Amygdala (tissue), 56 donors: Measurements from ENCODE around the gene PLA2G4E.

ENCODE experiments used
- DNase-seq, 56 donors: peaks; one replicate each; lab custom pipeline; 2025; lab: John Stamatoyannopoulos, UW

PLA2G4E gene, protein sequence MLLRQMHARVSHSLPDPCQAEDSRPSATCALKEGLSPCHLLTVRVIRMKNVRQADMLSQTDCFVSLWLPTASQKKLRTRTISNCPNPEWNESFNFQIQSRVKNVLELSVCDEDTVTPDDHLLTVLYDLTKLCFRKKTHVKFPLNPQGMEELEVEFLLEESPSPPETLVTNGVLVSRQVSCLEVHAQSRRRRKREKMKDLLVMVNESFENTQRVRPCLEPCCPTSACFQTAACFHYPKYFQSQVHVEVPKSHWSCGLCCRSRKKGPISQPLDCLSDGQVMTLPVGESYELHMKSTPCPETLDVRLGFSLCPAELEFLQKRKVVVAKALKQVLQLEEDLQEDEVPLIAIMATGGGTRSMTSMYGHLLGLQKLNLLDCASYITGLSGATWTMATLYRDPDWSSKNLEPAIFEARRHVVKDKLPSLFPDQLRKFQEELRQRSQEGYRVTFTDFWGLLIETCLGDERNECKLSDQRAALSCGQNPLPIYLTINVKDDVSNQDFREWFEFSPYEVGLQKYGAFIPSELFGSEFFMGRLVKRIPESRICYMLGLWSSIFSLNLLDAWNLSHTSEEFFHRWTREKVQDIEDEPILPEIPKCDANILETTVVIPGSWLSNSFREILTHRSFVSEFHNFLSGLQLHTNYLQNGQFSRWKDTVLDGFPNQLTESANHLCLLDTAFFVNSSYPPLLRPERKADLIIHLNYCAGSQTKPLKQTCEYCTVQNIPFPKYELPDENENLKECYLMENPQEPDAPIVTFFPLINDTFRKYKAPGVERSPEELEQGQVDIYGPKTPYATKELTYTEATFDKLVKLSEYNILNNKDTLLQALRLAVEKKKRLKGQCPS

DNA sequence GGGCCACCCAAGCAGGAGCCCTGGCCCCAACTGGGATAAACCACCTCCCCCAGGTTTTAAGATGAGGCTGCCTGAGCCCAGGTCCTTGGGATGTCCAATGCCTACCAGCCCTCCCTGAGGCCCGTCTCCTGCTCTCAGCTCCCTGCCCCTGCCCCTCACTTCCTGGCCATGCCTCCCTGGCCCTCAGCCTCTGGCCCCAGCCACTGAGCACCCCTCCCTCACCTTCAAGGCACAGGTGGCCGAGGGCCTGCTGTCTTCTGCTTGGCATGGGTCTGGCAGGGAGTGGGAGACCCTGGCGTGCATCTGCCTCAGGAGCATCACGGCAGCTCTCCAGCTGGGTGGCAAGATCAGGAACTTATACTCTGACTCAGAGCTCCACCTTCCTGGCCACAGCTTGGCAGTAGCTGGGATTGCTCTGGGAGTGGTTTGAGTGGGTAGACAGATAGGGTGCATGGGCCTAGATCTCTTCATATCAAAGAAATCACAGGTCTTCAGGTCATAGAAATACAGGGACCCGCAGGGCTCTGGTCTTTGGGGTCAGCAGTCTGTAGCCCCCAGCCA is at the start of gene PLA2G4E:
Gene PLA2G4E (minus strand): TSS at position 330 of the 561 bp plus-strand sequence. CDS start 12 bp downstream, at position 318.
- no peak for DNase-seq

DNA sequence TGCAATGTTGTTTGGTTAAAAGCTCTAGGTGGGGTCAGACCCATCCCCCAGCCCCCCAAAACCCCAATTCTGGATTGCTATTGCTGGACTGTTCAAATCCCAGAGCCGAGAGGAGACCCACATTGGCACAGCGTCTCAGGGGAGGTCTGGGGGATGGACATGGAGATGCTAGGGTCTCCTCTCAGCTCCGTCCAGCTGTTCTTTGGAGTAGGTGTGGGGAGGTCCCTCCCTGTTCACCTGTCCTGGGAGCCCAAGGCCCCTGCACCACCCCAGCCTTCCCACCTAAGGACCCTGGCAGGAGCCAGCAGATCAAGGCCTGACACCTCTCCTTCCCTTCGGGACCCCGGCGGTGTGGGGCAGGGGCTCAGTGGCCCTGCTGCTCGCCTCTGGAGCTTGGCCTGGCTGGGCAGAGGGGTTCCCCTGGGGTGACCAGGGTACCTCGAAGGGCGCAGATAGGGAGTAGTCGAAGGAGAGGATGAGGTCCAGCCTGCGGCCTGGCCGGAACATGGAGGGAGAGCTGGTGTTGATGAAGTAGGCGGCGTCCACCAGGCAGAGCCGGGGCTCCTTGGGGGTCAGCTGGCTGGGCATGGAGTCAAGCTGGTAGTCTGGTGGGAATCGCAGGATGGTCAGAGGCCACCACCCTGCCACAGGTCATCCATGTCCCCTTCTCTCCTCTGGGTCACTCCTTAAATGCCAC is 49.6 kb upstream of the PLA2G4E start:
- no peak for DNase-seq

DNA sequence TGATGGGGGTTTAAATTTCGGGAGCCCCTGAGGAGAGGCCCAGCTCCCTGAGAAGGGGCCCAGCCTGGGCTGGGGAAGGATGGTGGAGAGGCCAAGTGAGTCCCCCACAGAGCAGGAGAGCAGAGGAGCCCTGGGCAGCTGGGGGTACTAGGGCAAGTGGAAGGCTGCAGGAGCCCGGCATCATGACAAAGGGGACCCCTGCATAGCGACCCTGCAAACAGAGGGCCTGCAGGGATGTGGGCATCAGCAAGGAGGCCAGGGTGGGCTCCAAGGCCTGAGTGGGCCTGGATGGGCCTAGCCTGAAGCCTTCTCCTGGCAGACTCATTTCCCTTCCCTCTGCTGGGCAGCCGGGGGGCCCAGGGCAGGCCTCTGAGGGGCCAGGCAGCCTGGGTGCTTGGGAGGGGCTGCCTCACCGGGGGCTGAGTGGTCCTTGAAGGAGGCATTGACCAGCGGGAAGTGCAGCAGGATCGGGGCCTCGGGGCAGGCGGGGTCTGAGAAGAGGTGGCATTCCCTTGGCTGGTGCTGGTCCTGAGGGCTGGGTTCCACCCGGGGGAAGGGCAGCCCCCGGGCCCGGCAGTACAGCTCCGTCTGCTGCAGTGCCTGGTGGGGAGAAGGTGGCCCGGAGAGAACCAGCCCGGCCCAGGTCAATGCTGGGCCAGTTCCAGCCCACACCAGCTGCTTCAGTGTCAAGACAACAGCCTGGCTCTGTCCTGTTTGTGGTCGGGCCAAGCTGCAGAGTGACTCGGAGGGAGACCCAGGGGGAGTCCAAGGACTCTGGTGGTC is 48.8 kb upstream of the PLA2G4E start:
- DNase-seq: no peak

DNA sequence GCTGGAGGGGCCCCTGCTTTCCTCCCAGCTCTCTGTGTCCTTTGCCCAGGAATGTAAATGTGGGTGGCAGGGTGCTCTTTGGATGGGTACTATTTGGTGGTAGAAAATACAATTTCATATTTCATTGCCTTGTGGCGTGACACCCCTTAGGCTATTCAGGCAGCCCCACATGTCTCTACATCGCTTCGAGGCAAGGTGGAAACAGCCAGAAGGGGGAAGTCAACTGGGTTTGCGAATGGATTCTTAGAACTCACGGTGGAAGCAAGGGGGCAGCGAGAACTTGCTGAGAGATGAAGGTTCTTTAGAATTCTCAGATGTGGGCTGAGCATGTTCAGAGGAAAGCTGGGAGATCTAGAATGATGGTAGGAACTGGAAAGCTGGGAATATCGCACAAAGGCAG is 48.2 kb upstream of the PLA2G4E start:
- no peak for DNase-seq

DNA sequence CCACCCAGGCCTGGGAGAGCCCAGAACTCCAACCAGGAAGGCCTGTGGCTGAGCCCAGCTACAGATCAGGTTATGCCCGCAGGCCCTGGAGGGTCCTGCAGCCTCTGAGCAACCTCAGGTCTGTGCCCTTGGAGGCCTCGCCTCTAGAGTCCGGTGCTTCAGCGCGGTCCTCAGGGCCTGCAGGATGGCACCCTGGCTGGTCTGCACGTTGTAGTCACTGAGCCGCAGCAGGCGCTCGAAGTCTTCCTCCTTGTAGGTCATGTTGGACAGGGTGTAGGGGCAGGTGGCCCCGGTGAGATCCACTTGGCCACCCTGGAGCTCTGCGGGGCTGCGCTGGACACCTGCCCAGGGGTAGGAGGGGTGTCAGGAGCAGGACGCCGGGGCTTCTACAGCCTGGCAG is 47.8 kb upstream of the PLA2G4E start:
- DNase-seq: no peak

DNA sequence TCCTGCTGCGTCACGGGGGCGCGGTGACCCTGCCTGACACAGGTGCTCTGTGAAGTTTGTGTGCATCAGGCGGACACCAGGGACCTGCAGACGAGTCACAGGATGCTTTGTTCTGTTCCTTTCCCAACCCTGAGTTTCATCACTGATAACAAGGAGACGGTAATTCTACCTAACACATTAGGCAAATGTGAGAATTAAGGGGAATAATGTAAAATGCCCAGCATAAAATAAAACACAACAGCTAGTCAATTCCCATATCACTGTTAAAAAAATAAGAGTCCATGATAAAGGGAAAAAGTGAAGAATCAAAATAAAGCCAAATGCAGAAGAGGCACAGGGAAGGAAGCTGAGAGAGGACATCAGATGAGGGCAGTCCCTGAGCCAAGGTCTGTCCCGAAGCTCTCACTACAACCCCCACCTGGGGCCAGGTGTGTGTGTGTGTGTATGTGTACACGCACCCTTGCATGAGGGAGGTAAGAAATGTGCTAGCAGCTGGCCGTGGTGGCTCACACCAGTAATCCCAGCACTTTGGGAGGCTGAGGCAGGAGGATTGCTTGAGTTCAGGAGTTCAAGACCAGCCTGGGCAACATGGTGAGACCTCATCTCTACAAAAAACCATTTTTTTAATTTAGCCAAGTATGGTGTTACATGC is 46.0 kb upstream of the PLA2G4E start:
- peak in 1 of 56 donors; percentile 9 for DNase-seq

DNA sequence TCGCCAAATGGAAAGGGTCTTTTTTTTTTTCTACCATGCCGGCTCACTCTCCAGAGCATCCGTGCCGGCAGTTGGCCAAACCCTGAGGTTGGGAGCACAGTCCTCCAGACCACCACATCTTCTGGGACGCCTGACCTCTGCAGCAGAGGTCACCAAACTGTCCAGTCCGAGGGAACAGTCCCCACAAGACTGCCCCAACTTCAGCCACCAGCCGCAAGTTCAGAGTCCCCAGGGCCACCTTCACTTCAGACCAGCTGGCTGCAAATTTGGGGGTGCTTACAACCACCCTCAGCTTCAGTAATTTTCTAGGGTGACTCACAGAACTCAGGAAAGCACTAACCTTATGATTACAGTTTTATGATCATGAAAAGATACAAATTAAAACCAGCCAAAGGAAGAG is 44.6 kb upstream of the PLA2G4E start:
- no peak for DNase-seq

DNA sequence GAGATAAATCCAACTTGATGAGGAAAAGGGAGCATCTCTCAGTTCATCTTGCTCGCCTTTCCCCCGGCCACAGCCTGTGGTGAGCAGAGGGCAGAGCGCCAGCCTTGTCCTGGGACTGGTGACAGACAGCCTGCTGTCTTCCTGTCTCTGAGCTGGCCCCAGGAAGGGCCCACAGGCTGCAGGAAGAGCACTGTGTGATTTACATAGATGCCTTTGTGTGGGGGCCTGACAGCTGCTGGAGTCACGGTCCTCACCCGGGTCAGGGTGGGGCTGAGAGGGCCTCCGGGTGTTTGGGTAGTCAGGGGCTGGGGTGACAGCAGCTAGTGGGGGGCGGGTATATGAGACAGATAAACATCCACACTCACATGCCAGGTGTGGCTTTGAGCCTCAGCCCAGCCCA is 44.2 kb upstream of the PLA2G4E start:
- DNase-seq: peak in 18 of 56 donors; percentile 9 to 60 (median 28)

DNA sequence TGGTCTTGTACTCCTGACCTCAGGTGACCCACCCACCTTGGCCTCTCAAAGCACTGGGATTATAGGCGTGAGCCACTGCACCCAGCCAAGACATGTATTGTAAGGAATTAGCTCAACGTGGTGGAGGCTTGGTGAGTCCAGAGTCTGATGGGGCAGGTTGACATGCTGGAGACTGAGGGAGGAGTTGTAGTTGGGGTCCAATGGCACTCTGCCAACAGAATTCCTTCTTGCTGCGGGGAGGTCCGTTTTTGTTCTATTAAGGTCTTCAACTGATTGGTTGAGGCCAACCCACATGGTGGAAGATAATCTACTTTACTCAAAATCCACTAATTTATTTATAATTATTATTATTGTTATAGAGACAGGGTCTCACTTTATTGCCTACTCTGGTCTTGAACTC is 43.4 kb upstream of the PLA2G4E start:
- DNase-seq: no peak

DNA sequence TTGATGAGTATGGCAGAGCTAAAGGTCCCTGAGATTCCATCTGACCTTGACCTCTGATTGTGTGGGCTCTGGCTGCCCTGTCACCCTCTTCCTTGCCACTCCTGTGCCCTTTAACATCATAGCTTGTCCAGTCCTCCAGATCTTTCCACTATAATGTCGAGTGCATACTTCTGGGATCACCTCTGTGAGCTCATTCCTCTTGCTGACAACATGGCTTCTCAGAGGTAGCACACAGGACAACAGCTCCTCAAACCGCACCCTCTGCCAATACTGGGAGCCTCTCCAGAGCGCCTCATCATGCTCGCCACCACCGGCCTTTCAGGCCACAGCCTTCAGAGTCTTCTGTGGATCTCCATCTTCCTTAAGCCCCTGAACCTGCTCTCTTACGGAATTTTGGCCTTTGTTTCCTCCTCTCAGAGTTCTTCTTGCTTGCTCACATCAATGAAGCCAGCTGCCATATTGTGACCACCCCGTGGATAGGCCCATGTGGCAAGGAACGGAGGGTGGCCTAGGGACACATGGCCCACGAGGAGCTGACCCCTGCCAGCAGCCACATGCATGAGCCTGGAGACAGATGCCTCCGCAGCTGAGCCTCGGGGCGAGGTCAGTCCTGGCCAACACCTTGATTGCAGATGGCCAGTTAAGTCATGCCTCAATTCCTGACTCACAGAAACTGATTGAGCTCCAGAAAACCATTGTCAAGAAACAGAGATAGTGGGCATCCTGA is 42.4 kb upstream of the PLA2G4E start:
- no peak for DNase-seq

DNA sequence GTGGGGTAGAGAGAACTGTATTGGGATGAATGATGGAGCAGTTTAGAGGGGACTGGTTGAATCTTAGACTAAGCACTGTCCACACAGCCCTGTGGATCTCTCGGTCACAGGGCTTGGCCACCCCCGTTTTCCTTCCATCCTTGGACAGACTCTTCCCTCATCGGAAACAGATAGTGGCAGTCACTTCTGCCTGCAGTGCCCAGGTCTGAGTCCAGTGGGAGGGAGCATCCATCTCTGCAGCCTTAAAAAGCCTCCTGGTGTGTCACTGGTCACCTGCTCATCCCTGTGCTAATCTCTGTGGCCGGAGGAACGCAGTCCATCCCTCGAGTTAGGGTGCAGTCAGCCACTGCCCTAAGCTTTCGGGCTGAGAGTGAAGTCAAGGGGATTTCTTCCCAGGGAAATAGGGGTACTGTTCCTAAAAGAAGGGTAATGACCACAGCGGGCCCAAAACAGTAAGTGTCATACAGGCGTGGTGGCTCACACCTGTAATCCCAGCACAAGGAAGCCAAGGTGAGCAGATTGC is 41.5 kb upstream of the PLA2G4E start:
- no peak for DNase-seq

DNA sequence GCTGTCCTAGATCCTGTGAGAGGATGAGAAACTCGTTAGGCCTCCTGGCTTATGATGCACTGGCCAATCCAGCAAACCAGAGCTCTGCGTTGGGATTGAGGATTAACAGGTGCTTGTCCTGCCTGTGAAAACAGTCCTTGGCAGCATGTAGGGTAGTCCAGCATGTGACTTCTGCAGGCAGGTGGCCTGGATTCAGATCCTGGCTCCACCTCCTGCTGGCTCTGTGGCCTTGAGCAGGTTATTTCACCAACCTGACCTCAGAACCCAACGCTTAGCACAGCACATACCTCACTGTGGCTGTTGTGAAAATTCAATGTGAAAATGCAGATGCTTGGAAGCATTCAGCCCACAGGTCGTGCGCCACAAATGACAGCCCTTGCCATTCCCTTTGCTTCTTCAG is 40.0 kb upstream of the PLA2G4E start:
- DNase-seq: no peak

DNA sequence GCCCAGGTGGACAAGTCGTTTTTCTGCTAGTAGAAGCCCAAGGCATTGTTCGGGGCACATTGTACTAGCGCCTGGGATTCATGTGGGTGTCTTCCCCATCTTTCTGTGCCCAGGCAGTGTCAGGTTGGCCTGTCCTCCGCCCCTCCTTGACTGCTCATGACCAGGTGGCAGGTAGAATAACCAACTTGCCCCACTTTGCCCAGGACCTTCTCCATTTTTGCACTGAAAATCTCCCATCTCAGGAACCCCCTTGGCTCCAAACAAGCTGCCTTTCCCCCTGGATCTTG is 39.6 kb upstream of the PLA2G4E start:
- DNase-seq: no peak

DNA sequence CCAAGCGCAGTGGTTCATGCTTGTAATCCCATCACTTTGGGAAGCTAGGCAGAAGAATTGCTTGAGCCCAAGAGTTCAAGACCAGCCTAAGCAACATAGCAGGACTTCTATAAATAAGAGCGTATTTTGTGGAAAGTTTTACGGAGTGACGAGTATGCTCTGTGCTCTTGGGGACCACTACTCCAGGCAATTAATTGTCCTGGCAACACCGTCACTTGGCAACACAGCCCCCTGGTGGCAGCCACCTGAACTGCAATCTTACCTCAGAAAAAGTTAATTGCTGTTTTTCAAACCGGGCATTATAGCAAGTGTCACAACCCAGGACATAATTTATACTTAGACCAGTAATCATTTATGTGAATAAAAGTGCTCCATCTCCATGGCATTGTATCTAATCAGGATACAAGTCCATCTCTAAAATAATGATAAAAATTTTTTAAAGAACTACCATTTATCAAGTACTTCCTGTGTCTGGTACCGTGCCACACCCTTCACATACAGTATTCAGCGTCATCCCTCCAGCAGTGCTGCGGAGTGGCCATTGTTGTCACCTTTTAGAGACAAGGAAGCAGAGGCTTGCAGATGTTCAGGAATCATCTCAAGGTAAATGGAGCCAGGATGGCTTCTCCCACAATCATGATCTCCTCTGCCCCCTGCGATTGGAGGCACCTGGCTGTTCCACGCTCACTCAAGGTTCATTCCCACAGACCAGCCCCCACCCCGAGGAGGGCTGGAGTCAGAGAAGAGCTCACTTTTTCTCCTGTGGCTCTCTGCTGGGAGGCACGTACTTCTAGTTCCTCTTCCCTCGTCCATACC is 39.0 kb upstream of the PLA2G4E start:
- peak in 17 of 56 donors; percentile 4 to 63 (median 20) for DNase-seq

DNA sequence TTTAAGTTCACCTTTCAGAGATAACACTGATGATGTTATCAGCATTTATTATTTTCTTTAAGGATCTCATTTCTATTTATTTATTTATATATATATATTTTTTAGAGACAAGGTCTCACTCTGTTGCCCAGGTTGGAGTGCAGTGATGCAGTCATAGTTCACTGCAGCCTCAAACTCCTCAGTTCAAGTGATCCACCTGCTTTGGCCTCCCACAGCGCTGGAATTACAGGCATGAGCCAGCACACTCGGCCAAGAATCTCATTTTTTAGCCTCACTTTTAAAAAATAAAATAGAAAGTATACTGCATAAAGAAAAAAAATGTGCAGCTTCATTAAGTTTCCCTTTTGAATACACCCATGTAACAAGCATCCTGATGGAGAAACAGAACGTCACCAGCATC is 37.9 kb upstream of the PLA2G4E start:
- DNase-seq: no peak

DNA sequence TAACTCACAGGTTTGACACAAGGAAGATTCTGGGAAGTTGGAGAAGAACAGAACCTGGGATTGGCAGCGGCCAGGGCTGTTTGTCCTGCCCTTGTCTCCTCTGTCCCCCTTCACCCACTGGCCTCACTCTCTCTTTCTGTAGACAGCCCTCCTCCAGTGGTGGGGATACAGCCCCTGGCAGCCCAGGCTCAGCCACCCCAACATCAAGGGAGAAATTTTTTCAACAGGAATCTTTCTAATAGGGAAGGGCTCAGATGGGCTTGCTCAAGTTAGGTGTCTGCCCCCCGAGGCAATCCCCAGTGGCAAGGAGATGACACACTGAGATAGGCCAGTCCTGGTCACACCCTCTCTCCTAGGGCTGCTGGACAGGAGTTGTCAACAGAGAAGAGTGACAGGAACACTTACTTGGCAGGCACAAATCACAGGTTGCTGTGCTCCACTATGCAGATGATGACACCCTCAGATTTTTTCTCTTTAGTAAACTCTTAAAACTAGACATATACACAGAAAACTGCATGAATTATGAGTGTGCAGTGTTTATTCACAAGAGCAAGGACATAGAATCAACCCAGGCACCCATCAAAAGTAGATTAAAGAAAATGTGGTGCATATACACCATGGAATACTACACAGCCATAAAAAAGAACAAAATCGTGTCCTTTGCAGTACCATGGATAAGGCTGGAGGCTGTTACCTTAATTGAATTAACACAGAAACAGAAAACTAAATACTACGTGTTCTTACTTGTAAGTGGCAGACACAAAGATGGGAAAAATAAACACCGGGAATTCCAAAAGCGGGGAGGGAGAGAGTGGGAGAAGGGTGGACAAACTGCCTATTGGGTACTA is 37.2 kb upstream of the PLA2G4E start:
- no peak for DNase-seq
